ENCODE data around the gene SMAP2.

Gene SMAP2

GRCh38 chr1:40390857-40391256, 17.3 kb downstream of the SMAP2 start:
- no peak for DNase-seq (ENCODE audit: low read depth)

- no peak for DNase-seq (ENCODE audit: low read depth)
Measured at GRCh38 chr1:40391688-40392145, 18.2 kb downstream of the SMAP2 start.

- no peak for DNase-seq (ENCODE audit: low read depth)
Measured at GRCh38 chr1:40392221-40392620, 18.7 kb downstream of the SMAP2 start.

- no peak for DNase-seq (ENCODE audit: low read depth)
Measured at GRCh38 chr1:40393173-40393572, 19.6 kb downstream of the SMAP2 start.

- no peak for DNase-seq (ENCODE audit: low read depth)
Measured at GRCh38 chr1:40394491-40395172, 21.1 kb downstream of the SMAP2 start.

GRCh38 chr1:40395190-40396175, 22.0 kb downstream of the SMAP2 start:
- DNase-seq (ENCODE audit: low read depth): no peak

GRCh38 chr1:40396420-40396819, 22.9 kb downstream of the SMAP2 start:
- DNase-seq (ENCODE audit: low read depth): no peak

GRCh38 chr1:40397258-40397657, 23.7 kb downstream of the SMAP2 start:
- DNase-seq (ENCODE audit: low read depth): no peak

GRCh38 chr1:40399984-40400704, 26.6 kb downstream of the SMAP2 start:
- DNase-seq (ENCODE audit: low read depth): no peak

- no peak for DNase-seq (ENCODE audit: low read depth)
Measured at GRCh38 chr1:40401473-40402201, 28.1 kb downstream of the SMAP2 start.

- no peak for DNase-seq (ENCODE audit: low read depth)
Measured at GRCh38 chr1:40404670-40405462, 31.3 kb downstream of the SMAP2 start.

GRCh38 chr1:40405812-40406211, 32.3 kb downstream of the SMAP2 start:
- DNase-seq (ENCODE audit: low read depth): no peak

GRCh38 chr1:40407453-40407852, 33.9 kb downstream of the SMAP2 start:
- DNase-seq (ENCODE audit: low read depth): no peak

- no peak for DNase-seq (ENCODE audit: low read depth)
Measured at GRCh38 chr1:40409467-40409866, 35.9 kb downstream of the SMAP2 start.

GRCh38 chr1:40411294-40411693, 37.8 kb downstream of the SMAP2 start:
- no peak for DNase-seq (ENCODE audit: low read depth)

- no peak for DNase-seq (ENCODE audit: low read depth)
Measured at GRCh38 chr1:40411843-40412242, 38.3 kb downstream of the SMAP2 start.

- no peak for DNase-seq (ENCODE audit: low read depth)
Measured at GRCh38 chr1:40413527-40414252, 40.2 kb downstream of the SMAP2 start.

GRCh38 chr1:40414331-40414730, 40.8 kb downstream of the SMAP2 start:
- no peak for DNase-seq (ENCODE audit: low read depth)

- DNase-seq (ENCODE audit: low read depth): no peak
Measured at GRCh38 chr1:40416709-40417108, 43.2 kb downstream of the SMAP2 start.

Measured in activated T-cell treated with anti-CD3 and anti-CD28 coated beads for 24 hours (primary cell).